Measurements from ENCODE around the gene CSRP1.
"Not testable (repeated sequence)": the region's sequence is repeated elsewhere in the genome, so short reads cannot be mapped to it uniquely, and the experiment has no call there.

CSRP1 gene

DNA sequence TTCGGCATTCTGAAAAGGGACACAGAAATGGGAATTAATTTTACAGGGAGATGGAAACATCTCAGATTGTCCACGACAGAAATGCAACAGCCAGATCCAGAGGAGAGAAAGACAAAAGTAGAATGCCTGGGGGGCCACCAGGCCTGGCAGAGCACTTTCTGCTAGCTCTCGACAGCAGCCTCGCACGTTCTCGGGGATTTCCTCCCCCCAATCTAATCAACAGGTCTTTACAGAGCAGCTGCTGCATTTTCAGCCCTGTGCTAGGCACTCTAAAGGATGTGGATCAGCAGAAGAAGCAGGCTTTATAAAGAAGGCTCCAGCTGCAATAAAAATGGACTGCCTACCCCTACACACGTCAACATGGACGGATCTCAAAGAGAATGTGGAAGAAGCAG, 10.6 kb downstream of the CSRP1 start:
- DNase-seq (ENCODE audit: low read depth): no peak

DNA sequence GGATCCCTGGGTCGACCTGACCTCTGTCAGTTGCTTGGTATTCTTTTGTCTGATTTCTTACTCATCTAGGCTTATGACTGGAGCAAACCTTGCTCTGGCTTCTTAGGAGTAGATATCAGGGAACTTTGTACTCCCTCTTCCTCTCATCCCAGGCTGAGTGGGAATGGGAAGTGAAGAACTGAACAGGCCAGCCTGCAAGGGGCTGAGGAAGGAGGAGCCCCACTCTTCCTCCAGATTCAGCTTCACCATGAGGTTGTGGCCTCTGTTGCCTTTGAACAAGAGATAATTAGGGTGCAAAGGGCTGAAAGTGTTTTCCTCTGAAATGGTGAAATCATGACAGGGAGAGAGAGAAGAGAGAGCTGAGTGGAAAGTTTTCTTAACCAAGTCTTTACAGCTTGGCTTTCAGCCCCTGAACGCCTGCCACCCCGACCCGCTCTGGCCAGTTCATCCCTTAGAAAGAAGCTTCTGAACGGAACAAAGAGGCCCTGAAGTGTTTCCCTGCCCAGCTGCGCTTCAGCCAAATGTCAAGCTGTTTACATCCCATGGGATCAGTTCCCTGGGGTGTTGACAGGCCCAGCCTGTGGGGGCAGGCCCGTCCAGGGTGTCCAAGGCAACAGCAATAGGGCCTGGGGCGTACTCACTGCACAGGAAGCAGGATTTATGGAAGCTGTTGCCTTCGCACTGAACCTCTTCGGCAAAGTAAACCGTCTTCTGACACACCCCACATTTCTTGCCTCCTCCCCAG, 11.2 kb downstream of the CSRP1 start:
- DNase-seq (ENCODE audit: low read depth): peak; percentile 45

DNA sequence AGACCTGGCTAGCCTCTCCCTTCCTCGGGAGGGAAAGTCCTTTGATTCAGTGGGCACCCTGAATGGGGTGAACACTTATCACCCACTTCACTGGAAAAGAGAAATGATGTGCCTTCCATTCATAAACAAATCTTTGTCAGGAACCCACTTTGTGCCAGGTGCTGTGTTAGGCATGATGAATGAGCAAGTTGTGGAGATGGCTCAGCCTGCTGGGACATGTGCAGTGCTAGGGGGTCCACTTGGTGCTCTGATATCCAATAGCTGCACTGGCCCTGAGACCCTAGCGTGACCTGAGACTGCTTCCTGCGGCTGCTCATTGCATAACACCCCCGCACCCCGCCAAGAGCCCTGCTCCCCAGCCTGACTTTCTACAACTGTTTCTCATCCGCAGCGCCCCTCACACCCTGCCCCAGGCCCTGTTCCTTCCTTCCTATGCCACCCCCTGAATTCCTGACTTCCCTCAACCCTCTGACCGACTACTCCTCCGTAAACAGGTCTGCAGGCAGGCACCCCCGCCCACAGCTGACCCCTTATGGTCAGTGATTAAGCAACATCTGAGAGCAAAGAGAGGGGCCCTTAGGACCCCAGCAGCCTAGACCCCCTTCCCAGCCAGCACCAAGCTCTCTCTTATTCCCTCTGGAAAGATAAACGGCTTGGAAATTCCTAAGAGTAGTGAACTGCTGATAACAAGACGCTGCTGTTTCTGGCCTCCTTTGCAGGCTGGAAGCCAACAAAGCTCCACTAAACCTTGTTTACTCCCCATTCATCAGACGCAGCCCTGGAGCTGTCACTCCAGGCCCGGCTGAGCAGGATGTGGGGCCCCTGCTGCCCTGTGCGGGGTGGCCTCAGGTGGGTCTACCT, 12.9 kb downstream of the CSRP1 start:
- no peak for DNase-seq (ENCODE audit: low read depth)

DNA sequence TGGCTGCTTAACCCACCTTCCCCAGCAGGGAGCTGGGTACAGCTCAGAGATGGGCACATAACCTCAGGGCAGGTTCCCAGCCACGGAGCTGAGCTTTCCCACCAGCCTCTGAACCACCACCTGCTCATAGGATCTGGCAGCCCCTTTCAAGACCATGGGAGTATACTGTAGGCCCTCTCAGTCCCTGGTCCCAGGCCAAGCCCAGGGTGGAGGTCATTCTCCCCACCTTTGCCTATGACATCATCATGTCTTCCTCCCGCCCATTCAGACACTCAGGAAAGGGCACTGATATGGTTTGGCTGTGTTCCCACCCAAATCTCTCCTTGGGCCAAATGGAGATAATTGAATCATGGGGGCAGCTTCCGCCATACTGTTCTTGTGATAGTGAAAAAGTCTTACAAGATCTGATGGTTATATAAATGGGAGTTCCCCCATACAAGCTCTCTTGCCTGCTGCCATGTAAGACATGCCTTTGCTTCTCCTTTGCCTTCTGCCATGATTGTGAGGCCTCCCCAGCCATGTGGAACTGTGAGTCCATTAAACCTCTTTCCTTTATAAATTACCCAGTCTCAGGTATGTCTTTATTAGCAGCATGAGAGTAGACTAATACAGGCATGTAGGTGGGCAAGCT, 13.8 kb downstream of the CSRP1 start:
- DNase-seq (ENCODE audit: low read depth): not testable (repeated sequence)

DNA sequence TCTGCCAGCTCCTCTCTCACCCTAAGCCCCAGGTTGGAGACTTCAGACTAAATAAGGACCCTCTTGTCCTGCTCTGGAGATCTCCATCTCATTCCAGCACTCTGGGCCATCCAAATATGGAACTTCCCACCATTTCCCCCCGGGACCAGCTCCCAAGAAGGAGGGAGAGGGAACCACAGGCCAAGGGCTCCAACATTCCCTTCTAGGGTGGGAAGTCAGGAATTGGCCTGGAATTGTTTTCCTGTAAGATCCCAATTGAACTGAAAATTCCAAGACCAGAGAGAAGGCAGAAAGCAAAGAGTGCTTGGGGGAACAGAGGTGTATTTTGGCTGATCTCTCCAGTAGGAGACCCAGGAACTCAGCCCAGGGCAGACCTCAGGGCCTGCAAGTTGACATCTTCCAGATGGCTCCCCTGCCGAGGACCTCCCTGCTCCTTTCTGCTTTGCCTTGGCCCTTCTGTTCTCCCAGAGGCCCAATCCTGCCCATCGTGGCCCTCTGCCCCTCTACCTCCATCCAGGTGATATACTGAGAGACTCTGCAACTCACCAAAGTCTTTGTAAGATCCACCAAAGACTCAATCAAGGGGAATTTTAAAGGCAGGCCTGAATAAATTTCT, 14.9 kb downstream of the CSRP1 start:
- DNase-seq (ENCODE audit: low read depth): no peak

DNA sequence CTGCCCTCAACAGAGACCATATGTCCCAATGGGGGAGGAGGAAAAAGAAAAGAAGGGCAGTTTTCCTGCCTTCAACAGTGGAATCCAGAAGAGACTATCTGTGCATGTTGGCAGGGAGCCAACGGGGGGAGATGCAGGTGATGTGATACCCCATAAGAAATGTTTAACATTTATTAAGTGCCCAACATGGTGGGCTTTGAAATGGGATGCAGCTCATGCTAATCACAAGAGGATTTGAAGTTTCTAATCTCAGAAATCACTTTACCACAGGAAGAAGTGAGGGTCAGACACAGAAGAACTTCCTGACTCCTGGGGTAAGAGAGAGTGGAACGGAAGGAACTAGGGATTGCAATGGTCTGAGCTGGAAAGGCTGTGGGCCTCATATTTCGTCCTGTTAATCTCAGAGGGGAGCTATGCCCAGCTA, 16.2 kb downstream of the CSRP1 start:
- no peak for DNase-seq (ENCODE audit: low read depth)

DNA sequence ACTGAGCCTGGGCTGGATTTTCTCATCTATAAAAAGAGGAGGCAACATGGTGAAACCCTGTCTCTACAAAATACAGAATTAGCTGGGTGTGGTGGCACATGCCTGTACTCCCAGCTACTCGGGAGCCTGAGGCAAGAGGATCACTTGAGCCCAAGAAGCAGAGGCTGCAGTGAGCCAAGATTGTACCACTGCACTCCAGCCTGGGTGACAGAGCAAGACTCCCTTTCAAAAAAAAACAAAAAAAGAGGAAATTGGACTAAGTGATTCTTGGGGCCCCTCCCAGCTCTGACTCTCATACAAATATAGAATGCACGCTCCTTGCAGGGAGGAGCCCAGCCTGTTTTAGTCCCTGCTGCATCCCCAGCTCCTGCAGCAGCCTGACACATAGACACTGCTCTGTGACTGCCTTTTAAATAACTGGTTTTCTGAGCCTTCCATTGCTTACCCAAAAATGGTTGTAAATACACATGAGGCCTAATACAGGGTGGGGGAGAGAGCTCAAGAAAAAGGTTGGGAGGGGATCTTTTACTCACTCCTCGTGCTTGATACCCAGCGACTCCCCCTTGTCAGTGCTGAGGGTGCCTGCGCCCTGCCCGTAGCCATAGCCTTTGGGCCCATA, 17.2 kb downstream of the CSRP1 start:
- DNase-seq (ENCODE audit: low read depth): no peak

DNA sequence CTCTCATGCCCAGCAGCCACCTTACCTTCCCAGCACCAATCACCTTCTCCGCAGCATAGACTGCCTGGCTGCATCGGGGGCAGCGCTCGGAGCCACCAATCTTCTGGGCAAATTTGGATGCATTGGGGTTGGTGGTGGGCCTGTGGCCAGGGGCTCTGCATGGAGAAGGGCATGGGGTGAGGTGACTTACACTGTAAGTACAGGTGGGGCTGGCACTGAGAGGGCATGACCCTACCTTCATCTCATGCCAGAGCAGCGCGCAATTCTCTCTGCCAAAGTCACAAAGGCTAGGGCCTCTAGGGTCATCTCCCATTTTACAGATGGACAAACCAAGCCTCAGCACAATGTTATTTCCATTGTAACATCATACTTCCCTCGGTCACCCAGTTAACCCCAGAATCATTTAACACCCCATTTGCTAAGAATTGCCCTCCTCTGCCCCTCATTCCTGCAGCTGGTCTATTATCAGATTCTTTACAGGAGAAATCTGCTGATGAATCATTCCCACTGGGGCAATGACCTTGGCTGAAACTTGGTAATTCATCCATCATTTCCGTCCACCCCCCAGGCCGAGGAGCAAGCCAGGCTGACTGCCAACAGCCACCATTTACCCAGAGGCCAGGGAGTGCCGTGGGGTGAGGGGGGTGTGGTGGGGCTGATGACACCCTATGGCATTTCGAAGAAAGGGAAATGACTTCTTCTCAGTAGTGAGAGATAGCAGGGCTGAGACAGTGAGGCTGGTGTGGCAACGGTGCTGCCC, 17.9 kb downstream of the CSRP1 start:
- DNase-seq (ENCODE audit: low read depth): peak; percentile 91

DNA sequence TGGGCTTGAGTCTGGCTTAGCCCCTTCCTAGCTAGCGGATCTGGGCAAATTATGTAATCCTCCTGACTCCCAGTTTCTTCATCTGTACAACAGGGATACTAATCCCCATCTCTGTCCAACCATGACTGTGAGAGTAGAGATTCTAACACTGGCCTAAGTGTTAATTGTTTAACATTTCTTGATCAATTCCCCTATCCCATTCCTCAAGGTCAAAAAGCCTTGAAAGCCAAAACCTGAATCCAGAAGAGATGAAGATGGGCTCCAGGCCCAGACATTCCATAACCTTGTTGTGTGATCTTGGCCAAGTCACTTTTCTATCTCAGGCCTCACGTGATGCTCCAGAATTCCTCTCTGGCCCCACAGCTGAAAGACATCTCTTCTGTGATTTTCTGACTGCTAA, 19.2 kb downstream of the CSRP1 start:
- DNase-seq (ENCODE audit: low read depth): no peak

DNA sequence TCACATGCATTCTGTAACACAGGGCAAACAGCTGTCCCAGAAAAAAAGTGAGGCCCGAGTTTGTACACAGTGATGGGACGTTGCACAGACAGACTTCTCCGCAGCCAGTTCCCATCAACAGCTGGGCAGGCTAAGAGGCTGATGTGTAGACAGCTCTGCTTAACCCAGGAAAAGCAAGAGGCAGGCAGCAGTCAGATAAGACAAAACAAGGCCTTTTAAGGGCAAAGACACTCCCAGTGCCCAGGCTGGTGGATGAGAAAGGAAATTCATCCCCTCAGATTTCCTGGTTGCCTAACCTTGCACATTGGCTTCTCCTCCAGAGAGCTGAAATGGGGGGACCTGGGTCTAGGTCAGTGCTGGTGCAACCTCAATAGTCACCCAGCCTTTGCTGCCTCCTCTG, 20.7 kb downstream of the CSRP1 start:
- no peak for DNase-seq (ENCODE audit: low read depth)

DNA sequence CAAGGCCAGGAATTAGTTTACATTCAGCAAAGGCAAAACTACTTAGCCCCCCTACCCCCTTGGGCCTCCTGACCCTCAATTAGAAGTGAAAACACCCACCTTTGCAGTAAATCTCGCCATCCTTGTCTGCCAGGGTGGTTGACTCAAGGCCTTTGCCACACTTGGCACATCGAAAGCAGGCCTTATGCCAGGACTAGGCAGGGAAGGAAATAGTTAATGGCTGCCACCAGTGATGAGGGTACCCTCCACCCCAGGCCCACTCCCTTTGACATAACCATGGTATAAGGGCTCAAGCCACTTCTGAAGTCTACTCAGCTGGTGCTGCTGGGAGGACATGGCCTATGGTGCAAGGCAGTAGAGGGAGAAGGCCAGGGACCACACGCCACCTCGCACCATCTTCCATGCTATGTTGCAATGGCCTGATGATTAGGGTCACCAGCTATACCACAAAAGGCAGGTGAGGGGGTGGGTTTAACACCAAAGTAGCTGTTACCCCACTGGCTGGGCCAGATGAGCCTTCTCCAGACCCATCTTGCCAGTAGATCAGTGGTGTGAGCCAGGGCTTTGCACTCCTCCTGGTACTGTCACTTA, 21.6 kb downstream of the CSRP1 start:
- no peak for DNase-seq (ENCODE audit: low read depth)

DNA sequence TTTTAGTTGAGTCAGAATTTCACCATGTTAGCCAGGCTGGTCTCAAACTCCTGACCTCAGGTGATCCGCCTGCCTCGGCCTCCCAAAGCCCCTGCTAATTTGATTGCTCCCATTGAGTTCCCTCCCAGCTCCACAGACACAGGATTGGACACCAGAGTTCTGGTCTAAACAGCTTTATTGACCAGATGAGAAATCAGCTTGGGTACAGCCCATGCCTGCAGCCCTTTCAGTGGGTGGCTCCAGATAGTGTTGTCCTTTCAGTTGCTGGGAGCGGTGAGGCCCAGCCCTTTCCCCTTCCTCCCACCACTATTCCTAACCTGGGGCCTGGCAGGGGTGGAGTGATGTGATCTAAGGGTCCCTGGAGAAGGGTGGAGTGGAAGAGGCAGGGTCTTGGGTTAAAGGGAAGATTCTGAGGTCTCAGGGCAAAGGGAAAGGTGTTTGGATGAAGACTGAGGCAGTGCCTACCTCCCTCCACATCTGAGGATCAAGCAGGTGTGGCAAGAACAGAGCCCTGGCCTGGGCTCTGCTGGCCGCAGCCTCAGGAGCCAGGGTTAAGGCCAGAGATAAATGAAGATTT, 23.5 kb downstream of the CSRP1 start:
- no peak for DNase-seq (ENCODE audit: low read depth)

DNA sequence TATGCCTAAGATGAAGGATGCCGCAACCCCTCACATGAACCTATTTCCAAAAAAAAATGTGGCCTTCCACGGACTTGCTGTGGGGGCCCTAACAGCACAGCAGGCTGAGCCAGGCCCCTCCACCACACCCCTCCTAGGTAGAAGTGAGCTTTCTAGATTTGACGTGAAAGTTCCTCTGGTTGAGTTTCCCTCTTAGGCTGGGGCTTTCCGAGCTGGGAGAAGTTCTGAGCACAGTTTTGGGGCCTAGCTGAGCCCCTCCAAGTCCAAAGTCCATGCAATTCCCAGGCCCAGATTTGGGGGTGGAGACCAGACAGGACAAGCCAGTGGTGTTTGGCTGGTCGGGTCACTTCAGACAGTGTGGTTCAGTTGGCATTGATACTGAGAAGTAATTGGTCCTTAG, 24.2 kb downstream of the CSRP1 start:
- DNase-seq (ENCODE audit: low read depth): no peak

DNA sequence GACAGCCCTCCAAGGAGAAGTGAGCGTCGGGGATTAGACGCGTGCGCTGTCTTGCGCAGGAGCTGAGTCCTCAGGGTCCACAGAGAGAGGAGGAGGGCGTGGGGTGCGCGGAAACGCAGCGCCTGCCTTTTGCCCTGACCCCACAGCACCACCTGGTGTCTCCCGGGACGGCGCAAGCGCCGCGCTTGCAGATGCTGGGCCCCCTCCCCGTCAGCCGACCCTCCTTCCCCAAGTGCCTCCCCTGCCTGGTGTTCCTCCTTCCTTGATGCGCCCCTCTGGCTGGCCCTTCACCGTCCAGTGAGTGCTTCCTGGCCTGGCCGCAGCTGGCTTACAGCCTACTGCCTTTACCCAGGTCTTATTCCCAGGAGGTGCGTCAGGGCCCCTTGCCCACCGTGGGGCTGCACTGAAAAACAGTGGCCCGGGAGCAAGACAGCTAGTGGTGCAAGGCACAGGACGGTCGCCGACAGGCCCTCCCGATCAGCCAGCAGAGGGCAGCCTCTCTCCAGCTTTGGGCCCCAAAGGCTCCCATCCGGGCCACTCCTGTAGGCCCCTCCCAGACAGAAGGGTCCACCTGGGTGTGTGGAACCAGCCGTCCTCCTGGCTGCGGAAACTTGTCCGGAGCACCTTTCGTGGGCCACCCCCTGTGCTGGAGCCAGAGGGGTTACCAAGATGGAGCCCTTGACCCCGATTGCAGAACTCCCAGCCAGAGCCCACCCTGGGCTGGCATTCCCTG, 25.0 kb downstream of the CSRP1 start:
- DNase-seq (ENCODE audit: low read depth): no peak

DNA sequence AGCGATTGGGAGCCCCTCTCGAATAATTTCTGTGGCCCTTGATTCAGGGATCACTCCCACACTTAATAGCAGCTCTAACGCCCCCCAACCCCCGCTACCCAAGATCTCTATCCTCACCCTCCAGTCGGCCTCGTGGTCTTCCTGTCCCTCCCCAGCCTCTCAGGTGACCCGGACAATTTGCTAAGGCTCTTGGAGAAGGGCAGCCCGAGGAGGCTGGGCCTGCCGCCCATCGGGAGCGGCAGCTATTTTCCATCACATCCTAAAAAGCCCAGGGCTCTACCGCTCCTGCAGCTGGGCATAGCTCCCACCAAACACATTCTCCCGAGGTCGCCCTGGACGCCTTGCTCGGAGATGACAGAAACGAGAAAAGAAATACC, 25.9 kb downstream of the CSRP1 start:
- DNase-seq (ENCODE audit: low read depth): no peak

DNA sequence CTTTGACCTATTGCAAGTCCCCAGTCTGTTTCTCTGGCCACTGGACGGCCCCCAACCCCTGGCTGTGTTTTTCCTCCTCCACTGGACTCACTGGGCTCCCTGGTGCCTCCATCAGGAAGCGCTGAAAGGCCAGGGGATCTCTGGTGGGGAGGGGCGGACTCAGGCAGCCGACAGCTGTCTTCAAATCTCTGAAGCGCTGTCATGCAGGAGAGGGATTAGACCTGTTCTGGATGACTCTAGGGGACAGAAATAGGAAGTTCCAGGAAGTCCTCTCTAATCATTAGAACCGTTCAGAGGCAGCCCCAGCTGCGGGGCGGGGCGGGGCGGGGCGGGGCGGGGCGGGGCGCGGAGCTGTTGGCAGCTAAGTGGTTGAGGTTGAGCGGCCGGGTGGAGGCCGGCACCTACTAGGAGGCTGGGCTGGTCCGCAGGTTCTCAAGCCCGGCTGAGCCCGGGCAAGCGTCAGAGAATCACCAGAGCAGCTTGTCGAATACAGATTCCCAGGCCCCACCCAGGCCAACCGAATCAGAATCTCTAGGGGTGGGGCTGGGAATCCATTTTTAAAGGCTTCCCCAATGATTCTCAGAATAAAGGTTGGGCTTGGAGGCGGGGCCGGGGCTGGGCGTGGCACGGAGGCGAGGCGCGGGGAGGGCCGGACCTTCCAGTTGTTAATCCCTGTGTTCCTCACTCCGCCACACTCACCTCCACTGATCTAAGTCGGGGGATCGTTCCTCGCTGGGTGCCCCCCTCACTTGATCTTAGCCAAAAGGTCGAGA, 26.5 kb downstream of the CSRP1 start:
- no peak for DNase-seq (ENCODE audit: low read depth)

DNA sequence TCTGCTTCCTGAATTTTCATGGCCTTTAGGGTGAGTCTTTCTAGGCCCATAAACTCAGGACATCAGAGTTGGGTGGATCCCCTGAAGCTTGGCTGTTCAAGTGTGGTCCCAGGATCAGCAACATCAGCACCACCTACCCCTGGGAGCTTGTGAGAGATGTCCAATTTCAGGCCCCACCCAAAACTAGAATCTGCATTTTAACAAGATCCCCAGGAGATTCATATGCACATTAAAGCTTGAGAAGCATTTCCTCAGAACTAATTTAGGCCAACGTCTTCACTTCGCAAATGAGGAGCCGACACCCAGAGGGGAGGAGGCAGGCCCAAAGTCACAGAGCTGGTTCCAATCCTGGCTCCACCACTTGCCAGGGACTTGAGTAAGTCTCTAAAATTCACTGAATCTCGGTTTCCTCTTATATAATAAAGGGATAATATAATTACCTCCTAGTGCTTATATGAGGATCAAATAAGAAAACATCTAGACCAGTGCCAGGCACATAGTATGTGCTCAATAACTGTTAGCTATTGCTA, 27.7 kb downstream of the CSRP1 start:
- no peak for DNase-seq (ENCODE audit: low read depth)

DNA sequence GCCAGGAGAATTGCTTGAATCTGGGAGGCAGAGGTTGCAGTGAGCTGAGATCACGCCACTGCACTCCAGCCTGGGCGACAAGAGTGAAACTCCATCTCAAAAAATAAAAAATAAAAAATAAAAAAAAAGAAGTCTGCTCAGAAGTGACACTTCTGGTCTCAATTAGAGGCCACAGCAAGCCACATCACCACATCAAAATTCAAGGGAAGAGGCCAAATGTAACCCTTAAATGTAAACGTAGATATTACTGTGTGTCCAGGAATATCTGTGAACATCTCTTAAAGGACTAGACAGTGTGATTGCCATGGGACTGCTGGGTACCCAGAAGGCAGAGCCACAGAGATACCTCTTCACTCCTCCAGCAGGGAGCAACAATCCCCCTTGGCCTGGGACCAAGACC, 28.3 kb downstream of the CSRP1 start:
- not testable (repeated sequence) for DNase-seq (ENCODE audit: low read depth)
